WTC11 (cell line): Measurements from ENCODE around the gene AIG1. TPM values are rescaled to one million over a fixed set of nuclear protein-coding genes. Genes with fewer than 3 reads are reported as not detected.

ENCODE experiments used
- ATAC-seq: fragments of 200-7000 bp; cut with Tn5 transposase; 2 replicates; pipeline ENCODE4 v1.10.0; 2021; ENCODE audit warnings: mild to moderate bottlenecking, moderate library complexity
- CTCF ChIA-PET: fragments of 300-600 bp; sonication (Branson Sonifier 250); formaldehyde crosslinking; loops from one replicate; lab custom pipeline; 2021; ENCODE audit warnings: antibody characterized with exemption; lab: Charles Lee
- POLR2A ChIA-PET: fragments of 350-600 bp; sonication (Branson Sonifier 250); formaldehyde crosslinking; loops from one replicate; lab custom pipeline; 2021; ENCODE audit warnings: antibody characterized with exemption; lab: Charles Lee
- DNase-seq: peaks from one replicate; pipeline ENCODE4 v3.0.0; 2021; ENCODE audit warnings: low spot score
- H3K27ac Mint-ChIP-seq: 2 replicates; pipeline ENCODE4 v1.8.0; 2021; ENCODE audit warnings: mixed read lengths
- H3K27me3 Mint-ChIP-seq: 2 replicates; pipeline ENCODE4 v1.8.0; 2021; ENCODE audit warnings: low read depth, mild to moderate bottlenecking, moderate library complexity, mixed read lengths
- H3K36me3 Mint-ChIP-seq: 2 replicates; pipeline ENCODE4 v1.8.0; 2021; ENCODE audit warnings: mixed read lengths
- H3K4me1 Mint-ChIP-seq: 2 replicates; pipeline ENCODE4 v1.8.0; 2022; ENCODE audit warnings: mixed read lengths
- H3K4me3 Mint-ChIP-seq: 2 replicates; pipeline ENCODE4 v1.8.0; 2021; ENCODE audit warnings: mild to moderate bottlenecking, moderate library complexity, mixed read lengths
- H3K9me3 Mint-ChIP-seq: 2 replicates; pipeline ENCODE4 v1.8.0; 2021; ENCODE audit warnings: mixed read lengths
- CREM ChIP-seq: sonication (generic); formaldehyde crosslinking; IDR thresholded peaks from 2 replicates; pipeline ENCODE4 v1.8.1; 2022; ENCODE audit warnings: mild to moderate bottlenecking, missing genetic modification reagents, moderate library complexity
- E2F4 ChIP-seq: sonication (generic); formaldehyde crosslinking; IDR thresholded peaks from 2 replicates; pipeline ENCODE4 v1.8.1; 2022; ENCODE audit warnings: low read depth, mild to moderate bottlenecking, moderate library complexity, missing genetic modification reagents, borderline replicate concordance
- GRHL2 ChIP-seq: fragments of 250-450 bp; sonication (Bioruptor Pico); IDR thresholded peaks from 2 replicates; pipeline ENCODE4 v1.8.0; 2022; ENCODE audit warnings: mild to moderate bottlenecking, moderate library complexity; ENCODE audit not compliant: insufficient replicate concordance, severe bottlenecking
- HMGA2 ChIP-seq: fragments of 250-450 bp; sonication (Bioruptor Pico); IDR thresholded peaks from 2 replicates; pipeline ENCODE4 v1.4.0; 2021; ENCODE audit warnings: mild to moderate bottlenecking, moderate library complexity
- JUN ChIP-seq: sonication (generic); formaldehyde crosslinking; IDR thresholded peaks from 2 replicates; pipeline ENCODE4 v1.8.0; 2023; ENCODE audit warnings: mild to moderate bottlenecking, missing genetic modification reagents
- MXD4 ChIP-seq: fragments of 250-450 bp; sonication (Bioruptor Pico); IDR thresholded peaks from 2 replicates; pipeline ENCODE4 v1.8.0; 2021; ENCODE audit warnings: mild to moderate bottlenecking, moderate library complexity, borderline replicate concordance
- MYBL2 ChIP-seq: sonication (generic); formaldehyde crosslinking; IDR thresholded peaks from 2 replicates; pipeline ENCODE4 v1.8.1; 2023; ENCODE audit warnings: mild to moderate bottlenecking, moderate library complexity, missing genetic modification reagents
- NFE2L1 ChIP-seq: sonication (generic); formaldehyde crosslinking; IDR thresholded peaks from 2 replicates; pipeline ENCODE4 v1.8.1; 2023; ENCODE audit warnings: missing genetic modification reagents
- NFYB ChIP-seq: sonication (generic); formaldehyde crosslinking; conservative IDR thresholded peaks from 2 replicates; pipeline ENCODE4 v1.8.0; 2022; ENCODE audit warnings: low read depth, missing genetic modification reagents
- OVOL2 ChIP-seq: fragments of 250-450 bp; sonication (Bioruptor Pico); IDR thresholded peaks from 2 replicates; pipeline ENCODE4 v1.9.0; 2021; ENCODE audit warnings: mild to moderate bottlenecking, borderline replicate concordance
- PRRX2 ChIP-seq: fragments of 250-450 bp; sonication (Bioruptor Pico); IDR thresholded peaks from 2 replicates; pipeline ENCODE4 v1.8.0; 2021; ENCODE audit warnings: mild to moderate bottlenecking
- RELA ChIP-seq: sonication (generic); formaldehyde crosslinking; IDR thresholded peaks from 2 replicates; pipeline ENCODE4 v1.8.1; 2022; ENCODE audit warnings: missing genetic modification reagents, mild to moderate bottlenecking, borderline replicate concordance
- RORB ChIP-seq: fragments of 250-450 bp; sonication (Bioruptor Pico); IDR thresholded peaks from 2 replicates; pipeline ENCODE4 v1.9.0; 2021; ENCODE audit warnings: mild to moderate bottlenecking
- SMAD3 ChIP-seq: sonication (generic); formaldehyde crosslinking; IDR thresholded peaks from 2 replicates; pipeline ENCODE4 v1.8.0; 2022; ENCODE audit warnings: missing genetic modification reagents, mild to moderate bottlenecking, borderline replicate concordance
- USF1 ChIP-seq: sonication (generic); formaldehyde crosslinking; IDR thresholded peaks from 2 replicates; pipeline ENCODE4 v1.8.0; 2022; ENCODE audit warnings: mild to moderate bottlenecking, missing genetic modification reagents
- ZBTB43 ChIP-seq: sonication (generic); formaldehyde crosslinking; IDR thresholded peaks from 2 replicates; pipeline ENCODE4 v1.8.1; 2023; ENCODE audit warnings: mild to moderate bottlenecking, missing genetic modification reagents
- ZNF219 ChIP-seq: sonication (generic); formaldehyde crosslinking; IDR thresholded peaks from 2 replicates; pipeline ENCODE4 v1.8.0; 2023; ENCODE audit warnings: missing genetic modification reagents, mild to moderate bottlenecking, borderline replicate concordance
- ZNF671 ChIP-seq: fragments of 250-450 bp; sonication (Bioruptor Pico); IDR thresholded peaks from 2 replicates; pipeline ENCODE4 v1.8.0; 2021; ENCODE audit warnings: mild to moderate bottlenecking
- total RNA-seq: library from RNA; stranded (reverse); gene quantifications from 3 replicates; pipeline ENCODE4 v1.2.3, GENCODE V29; 2021
- TF ChIP-seq, protein P1 (sequence below): fragments of 250-450 bp; sonication (Bioruptor Pico); IDR thresholded peaks from 2 replicates; pipeline ENCODE4 v1.9.0; 2021; ENCODE audit warnings: moderate library complexity, mild to moderate bottlenecking, inconsistent platforms, borderline replicate concordance
- TF ChIP-seq, protein P2 (sequence below): sonication (generic); formaldehyde crosslinking; IDR thresholded peaks from 2 replicates; pipeline ENCODE4 v1.8.0; 2022; ENCODE audit warnings: mild to moderate bottlenecking, missing genetic modification reagents
- TF ChIP-seq, protein P3 (sequence below): sonication (generic); formaldehyde crosslinking; IDR thresholded peaks from 2 replicates; pipeline ENCODE4 v1.8.1; 2023; ENCODE audit warnings: mild to moderate bottlenecking, missing genetic modification reagents, moderate library complexity
- TF ChIP-seq, protein P4 (sequence below): sonication (generic); formaldehyde crosslinking; IDR thresholded peaks from 2 replicates; pipeline ENCODE4 v1.8.0; 2023; ENCODE audit warnings: mild to moderate bottlenecking, missing genetic modification reagents

AIG1 gene
- total RNA-seq, 1 experiment from 2014 or later = 38.8 TPM

DNA sequence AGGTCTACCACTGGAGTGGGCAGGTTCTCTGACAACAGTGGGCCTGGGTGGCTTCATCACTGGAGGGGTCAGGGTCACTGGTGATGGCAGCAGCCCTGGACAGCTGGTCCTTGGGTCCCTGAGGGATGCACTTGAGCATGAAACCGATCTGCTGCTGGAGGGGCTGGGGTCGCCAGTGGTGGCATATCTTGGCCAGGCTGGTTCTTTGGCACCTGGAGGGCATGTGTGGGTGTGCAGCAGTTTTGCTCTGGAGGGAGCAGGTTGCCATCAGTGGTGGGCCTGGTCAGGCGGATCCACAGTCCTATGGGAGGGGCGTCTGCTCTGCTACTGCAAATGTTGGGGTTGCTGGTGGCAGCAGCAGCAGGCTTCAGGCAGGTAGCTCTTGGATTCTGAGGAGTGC is 117.0 kb downstream of the AIG1 start:
- DNase-seq (no peak), ATAC-seq (no peak)
- Mint-ChIP-seq H3K4me1 (peaks cover 8% of the 10 kb centered on the region), H3K36me3 (peaks cover 30% of the 10 kb centered on the region), H3K9me3 (peaks cover 34% of the 10 kb centered on the region), H3K4me3 (no peak overlapping the region), H3K27ac (no peak overlapping the region), H3K27me3 (no peaks in the 10 kb centered on the region)
- ChIA-PET CTCF (no interaction called here), POLR2A (no interaction called here)
- no peak for TF ChIP-seq E2F4 (CRISPR knock-in tag)
- TF ChIP-seq, protein P1, sequence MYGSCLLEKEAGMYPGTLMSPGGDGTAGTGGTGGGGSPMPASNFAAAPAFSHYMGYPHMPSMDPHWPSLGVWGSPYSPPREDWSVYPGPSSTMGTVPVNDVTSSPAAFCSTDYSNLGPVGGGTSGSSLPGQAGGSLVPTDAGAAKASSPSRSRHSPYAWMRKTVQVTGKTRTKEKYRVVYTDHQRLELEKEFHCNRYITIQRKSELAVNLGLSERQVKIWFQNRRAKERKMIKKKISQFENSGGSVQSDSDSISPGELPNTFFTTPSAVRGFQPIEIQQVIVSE (CRISPR knock-in tag) = no peak
- TF ChIP-seq HMGA2 (CRISPR knock-in tag) = no peak
- no peak for TF ChIP-seq JUN (CRISPR knock-in tag)
- no peak for TF ChIP-seq NFYB (CRISPR knock-in tag)
- no peak for TF ChIP-seq USF1
- no peak for TF ChIP-seq ZNF671 (CRISPR knock-in tag)
- TF ChIP-seq RORB (CRISPR knock-in tag) = no peak
- no peak for TF ChIP-seq RELA (CRISPR knock-in tag)
- TF ChIP-seq ZBTB43 (CRISPR knock-in tag) = no peak
- no peak for TF ChIP-seq SMAD3

GRCh38 chr6:143179096-143179495 is 118.4 kb downstream of the AIG1 start:
- H3K27me3 Mint-ChIP-seq = no peaks in the 10 kb centered on the region
- DNase-seq (no peak), ATAC-seq (no peak)
- H3K4me1 Mint-ChIP-seq = peaks cover 8% of the 10 kb centered on the region
- TF ChIP-seq, protein P2, sequence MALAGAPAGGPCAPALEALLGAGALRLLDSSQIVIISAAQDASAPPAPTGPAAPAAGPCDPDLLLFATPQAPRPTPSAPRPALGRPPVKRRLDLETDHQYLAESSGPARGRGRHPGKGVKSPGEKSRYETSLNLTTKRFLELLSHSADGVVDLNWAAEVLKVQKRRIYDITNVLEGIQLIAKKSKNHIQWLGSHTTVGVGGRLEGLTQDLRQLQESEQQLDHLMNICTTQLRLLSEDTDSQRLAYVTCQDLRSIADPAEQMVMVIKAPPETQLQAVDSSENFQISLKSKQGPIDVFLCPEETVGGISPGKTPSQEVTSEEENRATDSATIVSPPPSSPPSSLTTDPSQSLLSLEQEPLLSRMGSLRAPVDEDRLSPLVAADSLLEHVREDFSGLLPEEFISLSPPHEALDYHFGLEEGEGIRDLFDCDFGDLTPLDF = no peak
- TF ChIP-seq, all 79 proteins: peak for 0
- ChIA-PET CTCF (no interaction called here), POLR2A (no interaction called here)
- H3K27ac Mint-ChIP-seq = no peak overlapping the region
- no peak overlapping the region for H3K4me3 Mint-ChIP-seq
- peaks cover 20% of the 10 kb centered on the region for H3K36me3 Mint-ChIP-seq
- peaks cover 21% of the 10 kb centered on the region for H3K9me3 Mint-ChIP-seq

DNA sequence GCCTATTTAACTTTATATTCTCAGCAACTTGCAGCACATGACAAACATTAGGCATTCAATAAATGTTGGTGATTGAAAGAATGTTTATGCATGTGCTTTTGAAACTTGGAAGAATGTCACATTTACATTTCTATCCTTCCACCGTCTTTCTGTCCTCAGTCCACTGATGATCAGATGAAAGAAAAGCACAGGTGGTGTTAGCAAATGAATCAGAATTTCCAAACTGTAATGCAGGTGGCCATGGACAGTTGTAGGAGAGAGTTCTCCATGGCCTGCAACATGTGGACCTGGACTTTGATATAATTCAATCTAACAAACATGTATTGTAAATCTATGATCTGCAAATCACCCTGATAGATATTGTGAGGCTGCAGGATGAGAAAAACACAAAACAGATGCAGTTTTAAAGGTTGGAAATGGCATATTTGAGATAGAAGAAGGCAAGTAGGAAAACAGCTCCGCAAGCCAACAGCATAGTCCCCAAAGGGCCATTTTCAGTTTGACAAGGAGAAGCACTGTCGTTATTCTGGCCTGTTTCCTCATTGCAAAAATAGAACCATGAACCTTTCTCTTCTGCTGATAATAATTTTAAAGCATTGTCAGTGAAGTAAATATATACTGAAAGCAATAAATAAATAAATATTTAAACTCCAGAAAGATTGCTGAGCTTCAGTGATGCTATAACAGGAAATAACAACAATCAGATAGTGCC is 119.4 kb downstream of the AIG1 start:
- DNase-seq (no peak), ATAC-seq (no peak)
- no peaks in the 10 kb centered on the region for H3K27me3 Mint-ChIP-seq
- H3K36me3 Mint-ChIP-seq = peaks cover 13% of the 10 kb centered on the region
- H3K9me3 Mint-ChIP-seq = peaks cover 14% of the 10 kb centered on the region
- CTCF ChIA-PET = interaction anchor here (0.8 kb wide), 1 partner anchor 72 kb away, joined by 3 read pairs; no protein-coding TSS in a partner anchor
- no peak overlapping the region for H3K4me3 Mint-ChIP-seq
- POLR2A ChIA-PET = no interaction called here
- peak overlapping the region; percentile 45; the same call in 1 of the 2 replicates for H3K27ac Mint-ChIP-seq
- H3K4me1 Mint-ChIP-seq = peaks cover 8% of the 10 kb centered on the region
- TF ChIP-seq ZNF219 (CRISPR knock-in tag) (no peak), OVOL2 (CRISPR knock-in tag) (no peak), MXD4 (CRISPR knock-in tag) (no peak), ZBTB43 (CRISPR knock-in tag) (no peak), GRHL2 (no peak), CREM (CRISPR knock-in tag) (no peak), NFE2L1 (no peak), MYBL2 (CRISPR knock-in tag) (no peak), PRRX2 (CRISPR knock-in tag) (no peak), JUN (CRISPR knock-in tag) (no peak)
- TF ChIP-seq, protein P3, sequence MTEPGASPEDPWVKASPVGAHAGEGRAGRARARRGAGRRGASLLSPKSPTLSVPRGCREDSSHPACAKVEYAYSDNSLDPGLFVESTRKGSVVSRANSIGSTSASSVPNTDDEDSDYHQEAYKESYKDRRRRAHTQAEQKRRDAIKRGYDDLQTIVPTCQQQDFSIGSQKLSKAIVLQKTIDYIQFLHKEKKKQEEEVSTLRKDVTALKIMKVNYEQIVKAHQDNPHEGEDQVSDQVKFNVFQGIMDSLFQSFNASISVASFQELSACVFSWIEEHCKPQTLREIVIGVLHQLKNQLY (CRISPR knock-in tag) = no peak
- TF ChIP-seq, protein P4, sequence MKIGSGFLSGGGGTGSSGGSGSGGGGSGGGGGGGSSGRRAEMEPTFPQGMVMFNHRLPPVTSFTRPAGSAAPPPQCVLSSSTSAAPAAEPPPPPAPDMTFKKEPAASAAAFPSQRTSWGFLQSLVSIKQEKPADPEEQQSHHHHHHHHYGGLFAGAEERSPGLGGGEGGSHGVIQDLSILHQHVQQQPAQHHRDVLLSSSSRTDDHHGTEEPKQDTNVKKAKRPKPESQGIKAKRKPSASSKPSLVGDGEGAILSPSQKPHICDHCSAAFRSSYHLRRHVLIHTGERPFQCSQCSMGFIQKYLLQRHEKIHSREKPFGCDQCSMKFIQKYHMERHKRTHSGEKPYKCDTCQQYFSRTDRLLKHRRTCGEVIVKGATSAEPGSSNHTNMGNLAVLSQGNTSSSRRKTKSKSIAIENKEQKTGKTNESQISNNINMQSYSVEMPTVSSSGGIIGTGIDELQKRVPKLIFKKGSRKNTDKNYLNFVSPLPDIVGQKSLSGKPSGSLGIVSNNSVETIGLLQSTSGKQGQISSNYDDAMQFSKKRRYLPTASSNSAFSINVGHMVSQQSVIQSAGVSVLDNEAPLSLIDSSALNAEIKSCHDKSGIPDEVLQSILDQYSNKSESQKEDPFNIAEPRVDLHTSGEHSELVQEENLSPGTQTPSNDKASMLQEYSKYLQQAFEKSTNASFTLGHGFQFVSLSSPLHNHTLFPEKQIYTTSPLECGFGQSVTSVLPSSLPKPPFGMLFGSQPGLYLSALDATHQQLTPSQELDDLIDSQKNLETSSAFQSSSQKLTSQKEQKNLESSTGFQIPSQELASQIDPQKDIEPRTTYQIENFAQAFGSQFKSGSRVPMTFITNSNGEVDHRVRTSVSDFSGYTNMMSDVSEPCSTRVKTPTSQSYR (CRISPR knock-in tag) = no peak
